ENCODE data around the gene XYLT2. TPM values are rescaled to one million over a fixed set of nuclear protein-coding genes. Genes with fewer than 3 reads are reported as not detected.
A peak's percentile ranks its signal among the peaks of the same experiment; 100 is the strongest.

Gene XYLT2
- total and polyA plus RNA-seq, 2 of the 8 experiments (the other 6 are each of a cell fraction or from before 2014, with no cell fraction given): 28.0 to 29.9 TPM

GRCh38 chr17:50397111-50397918 is 51.4 kb downstream of the XYLT2 start, which contains the start of gene LRRC59:
Gene LRRC59, minus strand, starts transcription at chr17:50397523. Its CDS starts 206 bp downstream, at chr17:50397317.
- CTCF ChIA-PET (ENCODE audit: partially characterized antibody): interaction anchor here (0.5 to 5.5 kb wide), 58 partner anchors 9 to 1803 kb away, joined by 3 to 87 read pairs (median 5); partner anchors contain the start of genes ACSF2, CHAD, EME1 and MRPL27
- no peak for FAIRE-seq
- POLR2A ChIA-PET (ENCODE audit: partially characterized antibody): interaction anchor here (0.6 to 27.4 kb wide), 15 partner anchors 8 to 227 kb away, joined by 3 to 313 read pairs (median 5); partner anchors contain the start of genes ACSF2, EME1, MRPL27 and RSAD1
- TF ChIP-seq RFX5 (IDR thresholded peaks at IDR 0.05; ENCODE audit: borderline replicate concordance, low read depth, low read length) (no peak), SP1 (IDR thresholded peaks at IDR 0.05; ENCODE audit: low read depth, low read length) (no peak), SAP30 (IDR thresholded peaks at IDR 0.05; ENCODE audit: insufficient read depth, insufficient replicate concordance, low read length) (no peak), SUZ12 (IDR thresholded peaks at IDR 0.05; ENCODE audit: low read length) (no peak), E2F6 (IDR thresholded peaks at IDR 0.05) (peak; percentile 71; the same call in 1 of the 2 replicates), EGR1 (IDR thresholded peaks at IDR 0.05; ENCODE audit: borderline replicate concordance, low read depth, low read length) (peak; percentile 74), CHD2 (IDR thresholded peaks at IDR 0.05; ENCODE audit: low read length) (no peak), HDAC6 (IDR thresholded peaks at IDR 0.05; ENCODE audit: low read depth, low read length) (no peak), CEBPB (IDR thresholded peaks at IDR 0.05; ENCODE audit: low read depth, low read length) (no peak), TEAD4 (IDR thresholded peaks at IDR 0.05; ENCODE audit: low read depth, low read length) (no peak)

More at GRCh38 chr17:50397111-50397918, 51.4 kb downstream of the XYLT2 start, which contains the start of gene LRRC59:
- peak within 1 kb of the TSS; percentile 80; the same call in 1 of the 2 replicates for H2BK12ac ChIP-seq (ENCODE audit: low read depth, low read length)
- H2AK5ac ChIP-seq (ENCODE audit: low read depth, low read length): no peak within 1 kb of the TSS
- no peak within 1 kb of the TSS for H3K4ac ChIP-seq (replicated peaks; ENCODE audit: insufficient read length, low read depth, low read length)
- H3K36me3 ChIP-seq (ENCODE audit: control insufficient read depth in 2 of 4, insufficient read depth in 4 of 4, low read length in 3 of 4): peaks cover 24 to 28% (median 27%) of the 10 kb centered on the region in 4 experiments
- H3K9ac ChIP-seq (replicated peaks in 1 of 4; ENCODE audit: extremely low read depth in 1 of 4, low read depth in 3 of 4, low read length in 3 of 4): peak within 1 kb of the TSS; percentile 67 to 88 (median 75)
- no peak within 1 kb of the TSS for H3K23ac ChIP-seq (ENCODE audit: insufficient read length)
- H3K23me2 ChIP-seq (ENCODE audit: low read depth, low read length): peaks cover 7% of the 10 kb centered on the region; the same call in 1 of the 2 replicates
- H2BK15ac ChIP-seq (ENCODE audit: low read length): 0 out of 2 replicates have a peak within 1 kb of the TSS, but pooled peaks have one; percentile 61
- H3K27me3 ChIP-seq (replicated peaks in 1 of 4; ENCODE audit: control insufficient read depth in 3 of 4, extremely low read depth in 1 of 4, insufficient read depth in 3 of 4, low read length in 3 of 4): no peaks in the 10 kb centered on the region
- no peak within 1 kb of the TSS for H4K5ac ChIP-seq (ENCODE audit: insufficient read length, low read depth, low read length)
- H4K91ac ChIP-seq (replicated peaks; ENCODE audit: insufficient read length, low read length): no peak within 1 kb of the TSS
- 0 out of 2 replicates have a peak within 1 kb of the TSS, but pooled peaks have one; percentile 35 for H2BK5ac ChIP-seq (ENCODE audit: low read depth, low read length)
- H3K18ac ChIP-seq (ENCODE audit: extremely low read depth, low read length): peak within 1 kb of the TSS; percentile 82; the same call in 1 of the 2 replicates
- 3% methylated on average over 69 of the region's 70 CpGs; no CpG with 5 or more reads in 1 of the 2 experiments for WGBS, 2 experiments (ENCODE audit: extremely low coverage in 1 of 2, insufficient coverage in 1 of 2, insufficient read length in 1 of 2, insufficient replicate concordance in 2 of 2, low coverage in 1 of 2, low lambda C conversion rate in 2 of 2, missing lambda C conversion rate in 1 of 2)
- no peak within 1 kb of the TSS for H3K56ac ChIP-seq (replicated peaks; ENCODE audit: insufficient read length, low read depth, low read length)
- H3K4me3 ChIP-seq (ENCODE audit: extremely low read depth in 1 of 4, insufficient read depth in 2 of 4, low read depth in 3 of 4, low read length in 4 of 4): peak within 1 kb of the TSS; percentile 64 to 92 (median 80)
- peak within 1 kb of the TSS; percentile 95 for H4K8ac ChIP-seq (ENCODE audit: extremely low read depth, insufficient read depth, low read length)
- peak within 1 kb of the TSS; percentile 18 for H2BK120ac ChIP-seq (replicated peaks; ENCODE audit: low read depth, low read length)
- H3K79me1 ChIP-seq (ENCODE audit: low read depth, low read length): peaks cover 5% of the 10 kb centered on the region
- H3K27ac ChIP-seq (ENCODE audit: low read depth, low read length): no peak within 1 kb of the TSS; the same call in 1 of the 2 replicates
- DNase-seq (ENCODE audit: low read depth in 1 of 2, low spot score in 2 of 2): peak; percentile 23 to 98
- peaks cover 0 to 12% of the 10 kb centered on the region in 2 experiments for H4K20me1 ChIP-seq (replicated peaks in 1 of 2; ENCODE audit: control insufficient read depth in 1 of 2, insufficient read depth in 2 of 2, low read length in 2 of 2)
- H2AFZ ChIP-seq (ENCODE audit: low read length): peak within 1 kb of the TSS; percentile 91
- no peaks in the 10 kb centered on the region; a peak in 3 of 7 replicates for H3K4me1 ChIP-seq (replicated peaks in 1 of 4; ENCODE audit: control insufficient read depth in 3 of 4, insufficient read depth in 4 of 4, low read length in 3 of 4)
- no peak within 1 kb of the TSS for H3K14ac ChIP-seq (ENCODE audit: insufficient read length)
- peak within 1 kb of the TSS; percentile 94 to 97 for H3K4me2 ChIP-seq (ENCODE audit: insufficient read depth in 1 of 2, low read depth in 2 of 2, low read length in 2 of 2)
- H3K9me3 ChIP-seq (ENCODE audit: insufficient read depth in 2 of 2, low read depth in 1 of 2, low read length in 1 of 2): peaks cover 0 to 3% of the 10 kb centered on the region in 2 experiments; a peak in 1 of 4 replicates
- peaks cover 0 to 18% of the 10 kb centered on the region in 2 experiments; a peak in 3 of 4 replicates for H3K79me2 ChIP-seq (ENCODE audit: control insufficient read depth in 1 of 2, insufficient read depth in 2 of 2, low read length in 2 of 2)
- H2BK20ac ChIP-seq (ENCODE audit: low read length): no peak within 1 kb of the TSS
